Thymus (tissue), 11 donors: Measurements from ENCODE around the gene REC8. TPM values are rescaled to one million over a fixed set of nuclear protein-coding genes. Genes with fewer than 3 reads are reported as not detected.

Experiments
- DNase-seq, 9 donors: peaks; one replicate each; pipeline ENCODE4 v3.0.0-alpha.2; 2013; ENCODE audit warnings: low spot score in 9 of 9, low read depth in 6 of 9, missing footprints in 1 of 9
- H3K27ac ChIP-seq, 2 donors: one replicate each; pipeline ENCODE4 v1.5.1; 2013; ENCODE audit warnings: control low read depth in 1 of 2, low read depth in 1 of 2, low read length in 1 of 2, mild to moderate bottlenecking in 1 of 2, moderate library complexity in 1 of 2
- H3K27me3 ChIP-seq, 2 donors: one replicate each; pipeline ENCODE4 v1.5.1; 2013; ENCODE audit warnings: low read length in 1 of 2; ENCODE audit not compliant: control insufficient read depth in 2 of 2, insufficient read depth in 1 of 2
- H3K36me3 ChIP-seq, 2 donors: one replicate each; pipeline ENCODE4 v1.5.1; 2013; ENCODE audit warnings: low read length in 1 of 2, mild to moderate bottlenecking in 1 of 2, moderate library complexity in 1 of 2; ENCODE audit not compliant: control insufficient read depth in 2 of 2, insufficient read depth in 2 of 2
- H3K4me1 ChIP-seq, 2 donors: one replicate each; pipeline ENCODE4 v1.5.1; 2013; ENCODE audit warnings: low read length in 2 of 2; ENCODE audit not compliant: control insufficient read depth in 2 of 2, insufficient read depth in 2 of 2
- H3K4me3 ChIP-seq, 2 donors: one replicate each; pipeline ENCODE4 v1.5.1; 2013; ENCODE audit warnings: low read length in 2 of 2, control low read depth in 1 of 2, mild to moderate bottlenecking in 1 of 2
- H3K9me3 ChIP-seq, 2 donors: one replicate each; pipeline ENCODE4 v1.5.1; 2013; ENCODE audit warnings: low read length in 1 of 2, mild to moderate bottlenecking in 1 of 2; ENCODE audit not compliant: control insufficient read depth in 2 of 2, insufficient read depth in 1 of 2
- WGBS: extraction: QIAGEN DNeasy Blood & Tissue Kit; methylation state at CpG from one replicate; pipeline ENCODE4 v1.1.7; 2013; 5-methylcytosine and 5-hydroxymethylcytosine counted together
- polyA plus RNA-seq: library from polyadenylated mRNA; stranded (reverse); fragments of 200-250 nt; gene quantifications from one replicate; pipeline ENCODE4 v1.2.3, GENCODE V29; 2013
- total RNA-seq: library from RNA; stranded (reverse); fragments of 120-200 nt; gene quantifications from one replicate; pipeline ENCODE4 v1.2.4, GENCODE V29; 2013
- donor health status: healthy.

REC8 gene
- total and polyA plus RNA-seq, 2 donors: 17.7 to 47.8 TPM

GRCh38 chr14:24162093-24162492, 9.8 kb upstream of the REC8 start:
- H3K4me3 ChIP-seq: peak overlapping the region; percentile 85 to 88
- peaks cover 6 to 34% of the 10 kb centered on the region in 2 donors for H3K4me1 ChIP-seq
- peaks cover 68 to 79% of the 10 kb centered on the region in 2 donors for H3K36me3 ChIP-seq
- no peaks in the 10 kb centered on the region for H3K9me3 ChIP-seq
- H3K27me3 ChIP-seq: no peaks in the 10 kb centered on the region
- peak overlapping the region; percentile 38 to 93 for H3K27ac ChIP-seq
- DNase-seq: no peak
- WGBS: 85% methylated on average over 8 of the region's 8 CpGs

GRCh38 chr14:24164518-24164991, 7.3 kb upstream of the REC8 start:
- no peaks in the 10 kb centered on the region for H3K27me3 ChIP-seq
- no peaks in the 10 kb centered on the region for H3K9me3 ChIP-seq
- no peak overlapping the region for H3K27ac ChIP-seq
- DNase-seq: no peak
- WGBS: 97% methylated on average over 14 of the region's 14 CpGs
- H3K4me3 ChIP-seq: no peak overlapping the region
- peaks cover 59 to 71% of the 10 kb centered on the region in 2 donors for H3K36me3 ChIP-seq
- H3K4me1 ChIP-seq: peaks cover 6 to 34% of the 10 kb centered on the region in 2 donors

- no peaks in the 10 kb centered on the region for H3K9me3 ChIP-seq
- DNase-seq: no peak
- no peak overlapping the region for H3K4me3 ChIP-seq
- H3K27ac ChIP-seq: no peak overlapping the region
- WGBS: 97% methylated on average over 5 of the region's 5 CpGs
- peaks cover 47 to 60% of the 10 kb centered on the region in 2 donors for H3K36me3 ChIP-seq
- H3K4me1 ChIP-seq: peaks cover 4 to 28% of the 10 kb centered on the region in 2 donors
- no peaks in the 10 kb centered on the region for H3K27me3 ChIP-seq
These were observed 6.1 kb upstream of the REC8 start for GRCh38 chr14:24165785-24166184.

- peaks cover 6 to 36% of the 10 kb centered on the region in 2 donors for H3K4me1 ChIP-seq
- H3K9me3 ChIP-seq: no peaks in the 10 kb centered on the region
- DNase-seq: no peak
- H3K27me3 ChIP-seq: no peaks in the 10 kb centered on the region
- peaks cover 47 to 55% of the 10 kb centered on the region in 2 donors for H3K36me3 ChIP-seq
- 95% methylated on average over 3 of the region's 3 CpGs for WGBS
- H3K4me3 ChIP-seq: no peak overlapping the region
- H3K27ac ChIP-seq: no peak overlapping the region
These were observed 4.3 kb upstream of the REC8 start for GRCh38 chr14:24167469-24168114.

GRCh38 chr14:24172261-24172860, 481 bp downstream of the REC8 start:
- Histone ChIP-seq H3K36me3 (peaks cover 22 to 45% of the 10 kb centered on the region in 2 donors), H3K4me3 (peak overlapping the region; percentile 48 to 67), H3K9me3 (no peaks in the 10 kb centered on the region), H3K27me3 (no peaks in the 10 kb centered on the region), H3K4me1 (peaks cover 6 to 43% of the 10 kb centered on the region in 2 donors), H3K27ac (peak overlapping the region; percentile 36 to 79)
- 19% methylated on average over 30 of the region's 30 CpGs for WGBS
- DNase-seq: peak in 2 of 9 donors; percentile 21 to 44

GRCh38 chr14:24172871-24173281, 996 bp downstream of the REC8 start:
- 49% methylated on average over 20 of the region's 20 CpGs for WGBS
- Histone ChIP-seq H3K4me1 (peaks cover 6 to 43% of the 10 kb centered on the region in 2 donors), H3K36me3 (peaks cover 24 to 45% of the 10 kb centered on the region in 2 donors), H3K27me3 (no peaks in the 10 kb centered on the region), H3K27ac (peak overlapping the region; percentile 31 to 79), H3K9me3 (no peaks in the 10 kb centered on the region), H3K4me3 (peak overlapping the region; percentile 48 to 67)
- DNase-seq: peak in 4 of 9 donors; percentile 26 to 75 (median 56)

GRCh38 chr14:24176599-24176998, 4.7 kb downstream of the REC8 start:
- no peak for DNase-seq
- Histone ChIP-seq H3K9me3 (no peaks in the 10 kb centered on the region), H3K36me3 (peaks cover 61 to 78% of the 10 kb centered on the region in 2 donors)

GRCh38 chr14:24177041-24177825, 5.4 kb downstream of the REC8 start:
- WGBS: 99% methylated on average over 12 of the region's 12 CpGs
- Histone ChIP-seq H3K36me3 (peaks cover 67 to 84% of the 10 kb centered on the region in 2 donors), H3K27ac (no peak overlapping the region), H3K9me3 (no peaks in the 10 kb centered on the region), H3K27me3 (no peaks in the 10 kb centered on the region), H3K4me3 (no peak overlapping the region), H3K4me1 (peaks cover 1 to 28% of the 10 kb centered on the region in 2 donors)
- DNase-seq: no peak

More at GRCh38 chr14:24176599-24176998, 4.7 kb downstream of the REC8 start:
- H3K4me1 ChIP-seq: peaks cover 6 to 34% of the 10 kb centered on the region in 2 donors
- 99% methylated on average over 5 of the region's 5 CpGs for WGBS
- H3K27me3 ChIP-seq: no peaks in the 10 kb centered on the region
- no peak overlapping the region for H3K27ac ChIP-seq
- no peak overlapping the region for H3K4me3 ChIP-seq
